ENCODE measurements around the gene LRCH1. TPM values are rescaled to one million over a fixed set of nuclear protein-coding genes. Genes with fewer than 3 reads are reported as not detected.

Gene LRCH1
- polyA plus RNA-seq, 1 experiment: 8.3 TPM

- no peak for DNase-seq (ENCODE audit: low read depth)
- CTCF ChIA-PET: no interaction called here
- H3K27me3 ChIP-seq (ENCODE audit: control insufficient read depth, insufficient read depth, low read length): no peaks in the 10 kb centered on the region
- POLR2A ChIA-PET: no interaction called here
- H3K36me3 ChIP-seq (ENCODE audit: control insufficient read depth, insufficient read depth, low read length): no peaks in the 10 kb centered on the region
- H3K4me3 ChIP-seq (ENCODE audit: low read depth, low read length): no peak overlapping the region
- TF ChIP-seq, protein P1, sequence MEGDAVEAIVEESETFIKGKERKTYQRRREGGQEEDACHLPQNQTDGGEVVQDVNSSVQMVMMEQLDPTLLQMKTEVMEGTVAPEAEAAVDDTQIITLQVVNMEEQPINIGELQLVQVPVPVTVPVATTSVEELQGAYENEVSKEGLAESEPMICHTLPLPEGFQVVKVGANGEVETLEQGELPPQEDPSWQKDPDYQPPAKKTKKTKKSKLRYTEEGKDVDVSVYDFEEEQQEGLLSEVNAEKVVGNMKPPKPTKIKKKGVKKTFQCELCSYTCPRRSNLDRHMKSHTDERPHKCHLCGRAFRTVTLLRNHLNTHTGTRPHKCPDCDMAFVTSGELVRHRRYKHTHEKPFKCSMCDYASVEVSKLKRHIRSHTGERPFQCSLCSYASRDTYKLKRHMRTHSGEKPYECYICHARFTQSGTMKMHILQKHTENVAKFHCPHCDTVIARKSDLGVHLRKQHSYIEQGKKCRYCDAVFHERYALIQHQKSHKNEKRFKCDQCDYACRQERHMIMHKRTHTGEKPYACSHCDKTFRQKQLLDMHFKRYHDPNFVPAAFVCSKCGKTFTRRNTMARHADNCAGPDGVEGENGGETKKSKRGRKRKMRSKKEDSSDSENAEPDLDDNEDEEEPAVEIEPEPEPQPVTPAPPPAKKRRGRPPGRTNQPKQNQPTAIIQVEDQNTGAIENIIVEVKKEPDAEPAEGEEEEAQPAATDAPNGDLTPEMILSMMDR (IDR thresholded peaks at IDR 0.05; ENCODE audit: insufficient read depth, low read depth, low read length): no peak
These were observed 64.9 kb downstream of the LRCH1 start for GRCh38 chr13:46617885-46618284.

DNA sequence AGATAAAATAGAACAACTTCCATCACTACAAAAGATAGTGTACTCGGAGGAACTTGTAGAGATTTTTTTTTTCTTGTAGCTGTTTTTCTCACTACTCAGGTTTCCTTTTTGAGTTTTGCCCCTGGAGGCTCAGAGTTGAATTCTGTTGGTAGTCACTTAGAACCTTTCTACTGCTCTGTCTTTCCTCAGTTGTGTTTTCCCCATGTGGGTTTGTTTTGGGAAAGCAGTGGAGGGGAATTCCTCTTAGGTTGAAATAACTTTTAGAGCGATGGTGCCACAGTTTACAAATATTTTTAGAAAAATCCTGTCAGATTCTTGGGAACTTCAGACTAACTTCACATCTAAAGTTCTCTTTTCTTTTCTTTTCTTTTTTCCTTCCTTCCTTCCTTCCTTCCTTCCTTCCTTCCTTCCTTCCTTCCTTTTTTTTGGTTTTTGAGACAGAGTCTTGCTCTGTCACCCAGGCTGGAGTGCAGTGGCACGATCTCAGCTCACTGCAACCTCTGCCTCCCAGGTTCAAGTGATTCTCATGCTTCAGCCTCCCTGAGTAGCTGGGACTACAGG is 65.8 kb downstream of the LRCH1 start:
- ChIA-PET POLR2A (no interaction called here), CTCF (no interaction called here)
- Histone ChIP-seq H3K36me3 (ENCODE audit: control insufficient read depth, insufficient read depth, low read length) (no peaks in the 10 kb centered on the region), H3K4me3 (ENCODE audit: low read depth, low read length) (no peak overlapping the region), H3K27me3 (ENCODE audit: control insufficient read depth, insufficient read depth, low read length) (no peaks in the 10 kb centered on the region)
- no peak for DNase-seq (ENCODE audit: low read depth)
- TF ChIP-seq, protein P1 (IDR thresholded peaks at IDR 0.05; ENCODE audit: insufficient read depth, low read depth, low read length): no peak

GRCh38 chr13:46620029-46620428 is 67.1 kb downstream of the LRCH1 start:
- H3K36me3 ChIP-seq (ENCODE audit: control insufficient read depth, insufficient read depth, low read length): no peaks in the 10 kb centered on the region
- POLR2A ChIA-PET: no interaction called here

GRCh38 chr13:46620471-46620870 is 67.5 kb downstream of the LRCH1 start:
- POLR2A ChIA-PET: no interaction called here
- DNase-seq (ENCODE audit: low read depth): no peak
- CTCF ChIA-PET: interaction anchor here (1.3 kb wide), 1 partner anchor 15 kb away, joined by 4 read pairs; no protein-coding TSS in a partner anchor
- Histone ChIP-seq H3K27me3 (ENCODE audit: control insufficient read depth, insufficient read depth, low read length) (no peaks in the 10 kb centered on the region), H3K4me3 (ENCODE audit: low read depth, low read length) (no peak overlapping the region), H3K36me3 (ENCODE audit: control insufficient read depth, insufficient read depth, low read length) (no peaks in the 10 kb centered on the region)
- TF ChIP-seq, protein P1 (IDR thresholded peaks at IDR 0.05; ENCODE audit: insufficient read depth, low read depth, low read length): no peak

More at GRCh38 chr13:46620029-46620428, 67.1 kb downstream of the LRCH1 start:
- TF ChIP-seq, protein P1 (IDR thresholded peaks at IDR 0.05; ENCODE audit: insufficient read depth, low read depth, low read length): no peak
- no peak for DNase-seq (ENCODE audit: low read depth)
- Histone ChIP-seq H3K4me3 (ENCODE audit: low read depth, low read length) (no peak overlapping the region), H3K27me3 (ENCODE audit: control insufficient read depth, insufficient read depth, low read length) (no peaks in the 10 kb centered on the region)
- CTCF ChIA-PET: no interaction called here

GRCh38 chr13:46621133-46621532 is 68.2 kb downstream of the LRCH1 start:
- H3K27me3 ChIP-seq (ENCODE audit: control insufficient read depth, insufficient read depth, low read length): no peaks in the 10 kb centered on the region
- ChIA-PET CTCF (interaction anchor here (1.3 to 2.0 kb wide), 2 partner anchors 16 to 17 kb away, joined by 4 to 5 read pairs; no protein-coding TSS in a partner anchor), POLR2A (no interaction called here)
- H3K36me3 ChIP-seq (ENCODE audit: control insufficient read depth, insufficient read depth, low read length): no peaks in the 10 kb centered on the region
- TF ChIP-seq, protein P1 (IDR thresholded peaks at IDR 0.05; ENCODE audit: insufficient read depth, low read depth, low read length): no peak
- DNase-seq (ENCODE audit: low read depth): no peak
- H3K4me3 ChIP-seq (ENCODE audit: low read depth, low read length): no peak overlapping the region

All from BJ (cell line).